Heart left ventricle (tissue), 16 donors: Measurements from ENCODE around the gene SLC22A6. TPM values are rescaled to one million over a fixed set of nuclear protein-coding genes. Genes with fewer than 3 reads are reported as not detected.

Experiments used
- ATAC-seq, 4 donors: fragments of 200-7000 bp; cut with Tn5 transposase; one replicate each; pipeline ENCODE4 v1.9.1; 2020 to 2022; ENCODE audit warnings: moderate library complexity in 4 of 4, mild to moderate bottlenecking in 3 of 4, moderate number of reproducible peaks in 1 of 4
- DNase-seq, 5 donors: peaks; one replicate each; pipeline ENCODE4 v3.0.0-alpha.2; 2020
- H3K27ac ChIP-seq, 12 donors: fragments of 200-600 bp; sonication (generic) in 4 of 12; one replicate each; pipeline versions ENCODE4 v1.5.0 to v1.8.0; 2016 to 2022; ENCODE audit warnings: mild to moderate bottlenecking in 2 of 12
- H3K27me3 ChIP-seq, 9 donors: fragments of 200-600 bp; sonication (generic) in 2 of 9; one replicate each; pipeline versions ENCODE4 v1.5.1 to v1.8.0; 2016 to 2022; ENCODE audit warnings: mild to moderate bottlenecking in 3 of 9
- H3K36me3 ChIP-seq, 9 donors: fragments of 200-600 bp; sonication (generic) in 2 of 9; one replicate each; pipeline versions ENCODE4 v1.5.0 to v1.8.0; 2018 to 2022; ENCODE audit warnings: mild to moderate bottlenecking in 2 of 9
- H3K4me1 ChIP-seq, 12 donors: fragments of 200-600 bp; sonication (generic) in 4 of 12; one replicate each; pipeline versions ENCODE4 v1.5.0 to v1.8.0; 2016 to 2022; ENCODE audit warnings: mild to moderate bottlenecking in 3 of 12
- H3K4me3 ChIP-seq, 12 donors: fragments of 200-600 bp; sonication (generic) in 4 of 12; one replicate each; pipeline versions ENCODE4 v1.5.0 to v1.8.0; 2017 to 2022; ENCODE audit warnings: mild to moderate bottlenecking in 9 of 12, moderate library complexity in 4 of 12
- H3K9me3 ChIP-seq, 12 donors: fragments of 200-600 bp; sonication (generic) in 4 of 12; one replicate each; pipeline versions ENCODE4 v1.5.0 to v1.8.0; 2016 to 2022; ENCODE audit warnings: mild to moderate bottlenecking in 1 of 12
- POLR2A ChIP-seq, 2 donors: fragments of 450-650 bp; IDR thresholded peaks; one replicate each; pipeline ENCODE4 v1.6.1; 2017; ENCODE audit warnings: antibody characterized with exemption in 2 of 2, mild to moderate bottlenecking in 2 of 2, moderate library complexity in 2 of 2
- WGBS, 4 donors: extraction: QIAGEN DNeasy Blood & Tissue Kit in 2 of 4; methylation state at CpG; one replicate each; pipeline versions ENCODE4 v1.1.5 to v1.1.7; 2013 to 2018; 5-methylcytosine and 5-hydroxymethylcytosine counted together
- intact Hi-C, 10 donors: fragments of 100-400 bp; cut with DNase I; formaldehyde crosslinking; loops; one replicate each; pipeline versions ENCODE4 v1.11.1 to v1.14.2; 2022
- polyA plus RNA-seq, 2 donors: library from polyadenylated mRNA; stranded (reverse); fragments of 200-250 nt; gene quantifications; one replicate each; pipeline ENCODE4 v1.2.3, GENCODE V29; 2013
- total RNA-seq, 9 donors: library from RNA; depleted of rRNA in 2 of 9; stranded (reverse); fragments of >200 nt in 2 of 9; fragmentation: NEBNext Ultra II Directional in 3 of 9; extraction: Animal tissue kit (Norgen Biotek cat#: 25700) in 3 of 9; gene quantifications; one replicate each; pipeline versions ENCODE4 v1.1.0 to v1.2.4, GENCODE V29; 2016 to 2023
- TF ChIP-seq, protein P1 (sequence below), 12 donors: fragments of 200-600 bp; sonication (generic) in 4 of 12; IDR thresholded peaks; one replicate each; pipeline versions ENCODE4 v1.5.0 to v1.8.0; 2018 to 2022; ENCODE audit warnings: antibody characterized with exemption in 12 of 12, mild to moderate bottlenecking in 5 of 12
- donor health status: ischemic (EF 13 %, LVEDD 7.1; RV severe dilation, severe dysfunction).
- donor health status: healthy with polysubstance abuse.
- donor health status: DM: no; HTN: yes; CAD: no.
- donor health status: DM: no; HTN: no; CAD: no.
- donor health status: ischemic (EF 25% LVEDD 6.9; RV normal size, moderate dysfunction).
- donor health status: ischemic (EF 25% LVEDD 5.7; RV mildly dilated, moderate dysfunction).
- donor health status: healthy.
- donor health status: DM: yes; HTN: yes; CAD: no.
- donor health status: ischemic (EF 35%, LVEDD 5.7; RV mildly dilated, moderate dysfunction).
- donor health status: nonischemic (EF 11% LVEDD 7.7; RV severe dilation, severe dysfunction).
- donor health status: DM: yes; HTN: yes; CAD: no.
- donor health status: PGD.
- donor health status: ischemic (EF 29% LVEDD 5.4; RV normal size, mild dysfunction).
- donor health status: nonischemic (EF 23%, LVEDD 6.1; RV moderate dilation, normal function).

SLC22A6 gene
- total and polyA plus RNA-seq, 11 donors: not detected

DNA sequence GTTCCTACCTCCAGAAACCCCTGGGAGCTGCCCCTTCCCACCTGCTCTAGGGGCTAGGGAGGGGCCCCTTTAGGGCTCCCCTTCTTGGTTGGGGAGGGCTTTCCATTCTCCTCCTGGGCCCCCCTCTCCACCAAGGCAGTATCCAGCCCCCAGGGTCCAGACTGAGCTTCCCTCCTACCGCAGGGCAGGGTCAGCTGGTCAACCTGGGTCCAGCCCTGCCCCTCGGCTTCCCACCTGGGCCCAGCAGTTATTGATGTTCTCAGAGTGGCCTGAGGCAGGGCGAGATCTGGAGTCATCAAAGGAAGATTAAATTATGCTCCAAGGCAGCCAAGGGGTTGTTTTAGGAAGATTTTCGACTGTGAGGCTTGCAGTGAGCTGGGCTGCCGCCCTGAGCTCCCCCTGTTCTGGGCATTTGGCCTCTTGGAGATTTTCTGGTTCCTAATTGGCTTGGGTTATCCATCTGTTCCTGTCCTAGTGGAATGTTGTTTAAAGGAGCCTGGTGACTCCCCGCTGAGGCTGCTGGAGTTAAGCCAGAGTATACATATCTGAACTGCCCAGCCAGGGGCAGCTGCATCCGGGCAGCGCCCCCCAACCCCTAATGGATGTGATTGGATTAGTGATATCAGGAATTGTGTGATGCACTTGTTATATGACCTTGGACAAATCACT, 32.7 kb upstream of the SLC22A6 start:
- WGBS, 4 donors: 38 to 51% (median 46%) methylated on average over 8 of the region's 8 CpGs
- TF ChIP-seq, protein P1, sequence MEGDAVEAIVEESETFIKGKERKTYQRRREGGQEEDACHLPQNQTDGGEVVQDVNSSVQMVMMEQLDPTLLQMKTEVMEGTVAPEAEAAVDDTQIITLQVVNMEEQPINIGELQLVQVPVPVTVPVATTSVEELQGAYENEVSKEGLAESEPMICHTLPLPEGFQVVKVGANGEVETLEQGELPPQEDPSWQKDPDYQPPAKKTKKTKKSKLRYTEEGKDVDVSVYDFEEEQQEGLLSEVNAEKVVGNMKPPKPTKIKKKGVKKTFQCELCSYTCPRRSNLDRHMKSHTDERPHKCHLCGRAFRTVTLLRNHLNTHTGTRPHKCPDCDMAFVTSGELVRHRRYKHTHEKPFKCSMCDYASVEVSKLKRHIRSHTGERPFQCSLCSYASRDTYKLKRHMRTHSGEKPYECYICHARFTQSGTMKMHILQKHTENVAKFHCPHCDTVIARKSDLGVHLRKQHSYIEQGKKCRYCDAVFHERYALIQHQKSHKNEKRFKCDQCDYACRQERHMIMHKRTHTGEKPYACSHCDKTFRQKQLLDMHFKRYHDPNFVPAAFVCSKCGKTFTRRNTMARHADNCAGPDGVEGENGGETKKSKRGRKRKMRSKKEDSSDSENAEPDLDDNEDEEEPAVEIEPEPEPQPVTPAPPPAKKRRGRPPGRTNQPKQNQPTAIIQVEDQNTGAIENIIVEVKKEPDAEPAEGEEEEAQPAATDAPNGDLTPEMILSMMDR (IDR thresholded peaks at IDR 0.05): no peak
- intact Hi-C loops: no loop called here

DNA sequence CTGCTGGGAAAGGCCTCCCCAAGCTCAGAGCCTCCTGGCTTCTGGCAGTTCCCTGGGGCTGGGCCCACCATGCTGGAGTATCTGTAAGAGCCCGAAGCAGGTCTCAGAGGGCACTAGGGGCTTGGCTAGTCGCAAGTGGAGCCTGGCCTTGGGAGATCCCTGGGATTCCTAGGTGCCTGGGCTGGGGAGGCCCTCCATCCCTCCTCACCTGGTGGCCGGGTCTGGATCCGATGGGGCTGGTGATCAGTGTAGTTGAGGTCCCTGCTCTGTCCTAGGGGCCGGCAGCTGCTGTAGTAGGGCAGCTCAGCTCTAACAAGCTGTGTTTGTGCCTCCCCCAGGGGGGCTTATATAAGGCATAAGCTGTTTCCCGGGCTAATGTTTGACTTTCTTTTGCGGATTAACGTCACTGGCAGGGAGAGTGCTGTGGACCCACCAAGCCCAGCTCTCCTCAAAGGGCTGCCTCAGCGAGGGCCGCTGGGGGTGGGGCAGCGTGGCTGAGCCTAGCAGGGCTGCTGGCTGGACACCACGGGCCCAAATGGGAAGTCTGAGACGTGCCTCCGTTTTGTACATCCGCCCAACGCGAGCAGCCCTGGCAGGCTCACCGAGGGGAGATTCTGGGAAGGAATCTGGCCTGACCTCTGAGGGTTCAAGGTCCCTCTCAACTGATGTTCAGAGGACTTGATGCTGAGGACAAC, 30.9 kb upstream of the SLC22A6 start, which contains the start of gene SLC22A8:
Gene SLC22A8 (minus strand): TSS at position 321 of the 695 bp plus-strand sequence. CDS start 883 bp downstream, outside the sequence.
- ATAC-seq: peak in 3 of 4 donors; percentile 11 to 47 (median 47)

More for the DNA sequence above, 32.7 kb upstream of the SLC22A6 start:
- no peak overlapping the region for H3K27ac ChIP-seq
- no peaks in the 10 kb centered on the region for H3K36me3 ChIP-seq
- ATAC-seq (no peak), DNase-seq (no peak)
- H3K27me3 ChIP-seq: peaks cover 0 to 17% (median 0%) of the 10 kb centered on the region in 9 donors
- no peaks in the 10 kb centered on the region for H3K9me3 ChIP-seq
- H3K4me1 ChIP-seq: peaks cover 0 to 10% (median 0%) of the 10 kb centered on the region in 12 donors
- no peak overlapping the region for H3K4me3 ChIP-seq

DNA sequence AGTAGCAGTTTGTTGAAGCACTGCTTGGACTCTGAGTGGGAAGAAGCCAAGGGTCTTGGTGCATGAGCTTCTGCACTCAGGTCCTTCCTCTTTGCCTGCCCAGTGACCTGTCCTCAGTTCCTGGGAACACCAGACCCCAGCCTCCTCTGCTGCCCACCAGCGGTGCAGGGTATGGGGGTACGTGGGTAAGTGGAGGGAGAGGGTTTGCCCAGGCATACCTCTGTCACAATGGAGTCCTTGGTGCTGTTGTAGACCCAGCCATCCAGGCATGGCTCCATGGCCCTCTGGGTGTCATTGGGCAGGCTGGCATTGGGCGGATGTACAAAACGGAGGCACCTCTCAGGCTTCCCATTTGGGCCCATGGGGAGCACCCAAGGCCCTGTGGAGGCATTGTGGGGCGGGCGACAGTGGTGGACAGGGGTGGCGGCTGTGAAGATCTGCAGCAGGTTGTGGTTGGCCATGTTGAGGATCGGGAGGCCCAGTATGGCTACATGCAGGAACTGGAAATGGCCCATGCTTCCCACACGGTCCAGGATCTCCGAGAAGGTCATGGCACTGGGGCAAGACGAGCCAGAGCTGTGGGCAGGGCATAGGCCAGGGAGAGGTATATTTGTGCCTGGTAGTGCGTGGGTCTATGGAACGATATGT, 29.8 kb upstream of the SLC22A6 start:
- H3K9me3 ChIP-seq: no peaks in the 10 kb centered on the region
- H3K27me3 ChIP-seq: peaks cover 0 to 11% (median 0%) of the 10 kb centered on the region in 9 donors
- 88 to 95% (median 91%) methylated on average over 8 to 13 of the region's 13 CpGs for WGBS, 4 donors
- no peaks in the 10 kb centered on the region for H3K36me3 ChIP-seq
- TF ChIP-seq POLR2A (IDR thresholded peaks at IDR 0.05): no peak
- TF ChIP-seq, protein P1 (IDR thresholded peaks at IDR 0.05): no peak
- peaks cover 0 to 10% (median 0%) of the 10 kb centered on the region in 12 donors for H3K4me1 ChIP-seq
- intact Hi-C loops: no loop called here
- DNase-seq (no peak), ATAC-seq (no peak)
- H3K27ac ChIP-seq: no peak overlapping the region
- no peak overlapping the region for H3K4me3 ChIP-seq

More for the DNA sequence above, 30.9 kb upstream of the SLC22A6 start, which contains the start of gene SLC22A8:
- no peaks in the 10 kb centered on the region for H3K36me3 ChIP-seq
- H3K27ac ChIP-seq: peak within 1 kb of the TSS in 1 of 12 donors; percentile 34
- H3K9me3 ChIP-seq: no peaks in the 10 kb centered on the region
- H3K4me3 ChIP-seq: no peak within 1 kb of the TSS
- peaks cover 0 to 10% (median 0%) of the 10 kb centered on the region in 12 donors for H3K4me1 ChIP-seq
- H3K27me3 ChIP-seq: peaks cover 0 to 11% (median 0%) of the 10 kb centered on the region in 9 donors
- intact Hi-C loops: no loop called here
- TF ChIP-seq POLR2A (IDR thresholded peaks at IDR 0.05): no peak
- TF ChIP-seq, protein P1 (IDR thresholded peaks at IDR 0.05): no peak
- DNase-seq: no peak
- 53 to 90% (median 60%) methylated on average over 2 to 18 of the region's 18 CpGs for WGBS, 4 donors

- Histone ChIP-seq H3K27ac (no peak overlapping the region), H3K9me3 (no peaks in the 10 kb centered on the region), H3K27me3 (peaks cover 0 to 11% (median 0%) of the 10 kb centered on the region in 9 donors), H3K4me3 (no peak overlapping the region), H3K36me3 (no peaks in the 10 kb centered on the region), H3K4me1 (peaks cover 0 to 10% (median 0%) of the 10 kb centered on the region in 12 donors)
- intact Hi-C loops: no loop called here
- TF ChIP-seq POLR2A (IDR thresholded peaks at IDR 0.05): no peak
- TF ChIP-seq, protein P1 (IDR thresholded peaks at IDR 0.05): no peak
- no peak for ATAC-seq
- 85 to 96% (median 89%) methylated on average over 1 of the region's 1 CpG for WGBS, 4 donors
- no peak for DNase-seq
Observed at GRCh38 chr11:63012839-63013238, 28.1 kb upstream of the SLC22A6 start.
